NCI-H2196 (cell line): ENCODE data around the gene HOXB8.
A peak's percentile ranks its signal among the peaks of the same experiment; 100 is the strongest.

Experiments
- DNase-seq: peaks from one replicate; lab custom pipeline; 2025; ENCODE audit not compliant: unreplicated experiment; lab: John Stamatoyannopoulos, UW

Gene HOXB8

DNA sequence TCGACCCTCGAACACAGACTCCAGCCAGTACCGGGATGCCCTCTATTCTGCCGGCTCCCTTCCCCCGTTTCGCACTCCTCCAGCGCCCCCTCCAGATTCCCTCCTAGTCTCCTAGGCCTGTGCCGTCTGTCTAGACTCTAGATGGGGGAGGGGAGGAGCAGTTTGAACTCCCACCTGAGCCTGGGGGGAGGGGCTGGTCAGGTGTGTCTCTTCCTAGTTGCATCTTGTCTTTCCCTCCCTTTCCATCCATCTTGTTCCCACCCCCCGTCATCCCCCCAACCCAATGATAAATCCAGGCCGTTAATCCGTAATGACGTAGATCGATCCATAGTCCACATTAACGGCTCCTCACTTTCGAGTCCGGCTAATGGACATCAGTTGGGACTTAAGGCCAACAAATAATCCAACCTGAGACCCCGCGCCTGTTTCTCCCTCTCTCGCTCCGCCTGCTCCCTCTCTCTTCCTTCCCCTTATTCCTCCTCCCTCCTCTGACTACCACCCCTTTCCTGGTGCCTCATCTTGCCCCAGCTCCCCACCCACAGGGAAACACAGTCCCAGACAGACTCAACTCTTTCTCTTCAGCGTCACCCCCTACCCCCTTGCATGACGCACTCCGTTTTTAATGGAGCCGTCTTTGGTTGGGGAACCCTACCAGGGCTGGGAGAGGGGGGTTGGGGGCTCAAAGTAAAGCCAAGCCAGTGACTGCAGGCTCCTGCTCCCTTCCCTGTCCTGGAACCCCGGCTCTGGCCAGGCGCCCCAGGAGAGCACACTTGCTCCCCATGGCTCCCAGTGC lies 18.2 kb downstream of the HOXB8 start:
- peak; percentile 40 for DNase-seq

DNA sequence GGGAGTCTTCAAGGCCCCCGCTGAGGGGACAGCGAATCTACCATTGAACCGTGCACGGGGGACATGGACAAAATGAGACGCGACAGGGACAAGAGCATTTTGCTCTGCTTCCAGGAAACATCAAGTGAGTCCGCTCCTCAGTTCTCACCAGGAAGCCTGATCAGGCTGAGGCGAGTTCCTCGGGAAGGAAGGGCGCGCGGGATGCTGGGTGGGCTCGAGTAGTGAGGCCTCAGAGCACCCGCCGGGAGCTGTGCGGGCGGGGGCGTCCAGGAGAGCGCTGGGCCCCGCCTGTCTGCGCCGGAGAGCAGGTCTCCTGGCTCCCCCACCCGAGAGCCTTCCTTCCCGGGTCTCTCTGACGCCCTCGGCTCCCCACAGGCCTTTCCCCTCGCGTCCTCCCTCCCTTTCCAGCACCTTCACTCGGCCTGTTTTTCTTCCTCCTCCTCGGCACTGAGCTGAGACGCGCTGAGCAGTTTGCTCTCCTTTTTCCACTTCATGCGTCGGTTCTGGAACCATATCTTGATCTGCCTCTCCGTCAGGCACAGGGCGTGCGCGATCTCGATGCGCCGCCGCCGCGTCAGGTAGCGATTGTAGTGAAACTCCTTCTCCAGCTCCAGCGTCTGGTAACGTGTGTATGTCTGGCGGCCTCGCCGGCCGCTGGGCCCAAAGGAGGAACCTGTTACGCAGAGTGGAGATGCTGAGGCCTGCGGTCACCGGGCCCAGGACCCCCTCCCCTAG lies 18.9 kb downstream of the HOXB8 start:
- peak; percentile 40 for DNase-seq

DNA sequence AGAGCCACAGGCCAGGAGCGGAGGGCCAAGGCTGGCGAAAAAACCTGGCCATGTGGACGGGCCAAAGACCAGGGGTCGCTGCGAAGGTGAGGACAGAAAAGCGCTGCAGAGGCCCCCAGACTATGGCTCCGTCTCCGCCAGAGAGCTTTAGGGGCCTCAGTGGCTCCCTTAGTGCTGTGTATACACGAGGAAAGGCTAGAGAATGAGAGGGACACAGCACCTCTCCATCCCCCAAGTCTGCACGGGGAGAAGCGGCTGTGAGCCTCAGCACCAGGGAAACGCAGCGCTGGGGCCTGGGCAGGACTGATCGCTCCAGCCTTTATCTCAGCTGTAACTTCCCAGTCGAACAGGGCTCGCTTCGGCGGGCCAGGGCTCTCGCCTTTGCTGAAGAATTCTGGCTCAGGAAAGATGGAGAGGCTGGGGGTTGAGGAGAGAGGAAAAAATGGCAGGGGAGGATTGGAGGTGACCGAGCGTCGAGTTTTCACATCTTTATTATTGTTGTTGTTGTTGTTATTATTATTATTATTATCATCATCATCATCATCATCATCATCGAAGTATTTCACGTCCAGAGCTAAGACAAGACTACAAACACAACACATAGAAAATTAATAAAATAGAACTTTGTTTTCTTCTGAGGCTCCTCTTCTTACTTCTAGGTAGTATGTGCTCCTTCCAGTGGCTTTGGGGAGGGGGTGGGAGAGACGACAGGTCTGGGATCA lies 19.7 kb downstream of the HOXB8 start:
- DNase-seq = no peak

DNA sequence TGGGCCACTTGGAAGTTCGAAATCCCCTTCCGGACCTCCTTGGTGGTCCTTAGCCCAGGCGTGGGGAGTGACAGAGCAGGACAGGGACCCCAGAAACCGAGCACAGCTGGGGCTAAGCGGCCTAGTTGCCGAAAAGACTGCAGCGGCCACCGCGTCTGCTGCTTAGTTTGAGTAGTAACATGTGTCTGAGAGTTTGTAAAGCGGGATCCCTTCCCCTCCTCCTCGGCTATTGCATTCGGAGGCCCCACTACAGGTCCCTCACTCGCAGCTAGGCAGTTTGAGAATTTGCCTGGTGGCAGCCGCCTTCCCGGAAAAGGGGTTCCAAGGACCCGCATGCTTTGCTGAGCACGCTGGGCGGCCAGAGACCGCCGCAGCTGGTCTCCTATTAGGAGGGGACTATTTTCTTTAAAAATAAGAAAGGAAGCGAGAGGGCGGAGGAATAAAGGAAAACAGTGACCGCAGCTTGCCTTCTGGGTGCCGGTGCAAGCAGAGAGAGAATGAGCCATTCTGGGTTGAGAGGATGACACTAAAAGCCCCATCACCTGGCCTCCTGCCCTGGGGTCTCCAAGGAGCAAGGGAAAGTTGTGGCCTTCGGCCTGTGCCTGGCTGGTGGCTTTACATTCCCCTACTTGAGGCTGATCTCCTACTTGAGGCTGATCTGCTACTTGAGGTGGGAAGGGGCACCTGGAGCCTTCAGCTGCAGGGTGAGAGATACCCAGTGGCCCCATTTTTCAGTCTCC lies 20.4 kb downstream of the HOXB8 start:
- no peak for DNase-seq

DNA sequence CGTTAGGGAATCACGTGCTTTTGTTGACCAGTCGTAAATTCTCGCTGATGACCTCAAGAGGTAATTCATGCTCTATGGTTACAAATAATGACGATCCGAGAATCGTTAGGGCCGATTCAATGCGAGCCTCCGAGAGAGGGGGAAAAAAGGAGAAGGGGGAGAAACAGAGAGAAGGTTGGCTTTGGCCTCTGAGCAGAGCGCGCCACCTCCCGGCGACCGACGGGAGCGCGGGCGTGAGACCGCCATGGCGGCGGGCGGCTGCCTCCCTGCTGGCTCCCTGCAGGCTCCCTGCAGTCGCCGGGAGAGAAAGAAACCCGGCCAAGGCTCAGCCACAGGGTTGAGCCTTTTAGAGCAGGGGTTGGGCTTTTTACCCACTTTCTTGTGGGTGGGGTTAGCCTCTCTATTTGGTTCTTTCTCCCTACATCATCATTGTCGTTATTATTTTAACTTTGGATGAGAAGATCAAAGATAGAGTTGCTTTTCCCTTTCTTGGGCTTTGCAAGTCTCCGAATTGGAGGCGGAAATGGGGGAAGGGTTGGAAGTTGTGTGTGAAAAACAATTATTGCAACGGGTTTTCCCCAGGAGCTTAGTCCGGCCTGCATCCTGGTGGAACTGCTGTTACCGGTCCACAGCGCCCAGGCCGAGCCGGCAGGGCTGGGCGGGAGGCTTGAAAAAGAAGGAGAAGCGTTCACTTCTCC lies 21.1 kb downstream of the HOXB8 start:
- DNase-seq = peak; percentile 97

DNA sequence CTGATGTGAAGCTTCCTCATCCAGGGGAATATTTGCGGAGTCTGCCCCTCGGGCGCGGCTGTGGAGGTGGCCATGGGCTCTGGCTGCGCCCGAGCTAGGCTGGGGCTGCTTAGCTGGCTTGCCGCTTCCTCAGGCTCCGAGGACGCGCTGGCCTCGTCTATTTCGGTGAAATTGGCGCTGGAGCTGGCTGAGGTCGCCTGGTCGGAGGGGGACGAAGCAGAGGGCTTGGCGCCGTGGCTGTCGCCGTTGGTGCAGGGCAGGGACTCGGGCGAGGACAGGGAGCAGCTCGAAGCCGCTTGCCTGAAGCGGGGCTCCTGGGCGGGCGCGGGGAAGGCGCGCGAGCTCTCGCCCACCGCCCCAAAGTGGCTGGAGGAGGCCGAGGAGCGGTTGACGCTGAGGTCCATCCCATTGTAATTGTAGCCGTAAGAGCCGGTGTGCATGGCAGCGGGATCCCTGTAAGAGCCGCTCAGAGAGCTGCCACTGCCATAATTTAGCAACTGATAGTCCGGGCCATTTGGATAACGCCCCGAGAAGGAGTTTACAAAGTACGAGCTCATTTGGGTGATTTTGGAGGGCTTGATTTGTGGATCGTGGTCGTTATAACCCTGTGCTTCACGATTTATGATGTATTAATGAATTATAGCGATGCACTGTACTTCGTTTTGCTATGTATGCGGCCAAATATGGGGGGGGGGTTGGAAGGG lies 21.8 kb downstream of the HOXB8 start, which contains the start of gene HOXB5:
HOXB5 (minus strand) TSS at position 654 of the 704 bp plus-strand sequence; CDS start at position 557, 97 bp downstream.
- DNase-seq = peak; percentile 53

DNA sequence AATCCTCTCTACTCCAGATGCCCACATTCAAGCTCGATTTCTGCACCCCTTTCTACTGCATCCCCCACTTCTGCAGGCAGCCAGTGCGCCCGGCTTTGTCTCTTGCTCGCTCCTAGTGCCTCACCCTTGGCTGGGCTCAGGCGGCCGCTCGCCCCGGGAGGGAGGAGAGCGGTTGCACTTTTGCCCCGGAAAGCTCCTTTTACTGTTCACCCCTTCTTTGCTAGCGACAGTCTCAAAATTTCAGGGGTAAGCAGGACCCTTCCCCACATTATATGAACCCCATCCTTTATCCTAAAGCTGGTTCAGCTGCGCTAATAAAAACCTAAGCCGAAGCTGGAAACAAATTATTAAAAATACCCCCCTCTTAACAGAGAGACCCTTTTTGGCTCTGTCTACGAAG lies 22.5 kb downstream of the HOXB8 start:
- no peak for DNase-seq

DNA sequence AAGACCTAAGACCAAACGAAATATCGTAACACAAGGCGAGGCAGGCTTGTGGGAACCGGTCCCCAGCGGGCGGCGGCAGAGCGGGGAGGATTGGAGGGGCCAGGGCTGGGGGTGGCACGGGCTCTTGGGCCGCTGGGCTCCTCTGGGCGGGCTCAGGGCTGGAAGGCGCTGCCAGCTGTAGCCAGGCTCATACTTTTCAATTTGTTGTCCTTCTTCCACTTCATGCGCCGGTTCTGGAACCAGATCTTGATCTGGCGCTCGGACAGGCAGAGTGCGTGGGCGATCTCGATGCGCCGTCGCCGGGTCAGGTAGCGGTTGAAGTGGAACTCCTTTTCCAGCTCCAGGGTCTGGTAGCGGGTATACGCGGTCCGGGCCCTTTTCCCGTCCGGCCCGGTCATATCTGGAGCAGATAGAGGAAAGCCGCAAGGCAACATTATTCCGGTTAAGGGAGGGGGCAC lies 23.0 kb downstream of the HOXB8 start:
- peak; percentile 28 for DNase-seq

DNA sequence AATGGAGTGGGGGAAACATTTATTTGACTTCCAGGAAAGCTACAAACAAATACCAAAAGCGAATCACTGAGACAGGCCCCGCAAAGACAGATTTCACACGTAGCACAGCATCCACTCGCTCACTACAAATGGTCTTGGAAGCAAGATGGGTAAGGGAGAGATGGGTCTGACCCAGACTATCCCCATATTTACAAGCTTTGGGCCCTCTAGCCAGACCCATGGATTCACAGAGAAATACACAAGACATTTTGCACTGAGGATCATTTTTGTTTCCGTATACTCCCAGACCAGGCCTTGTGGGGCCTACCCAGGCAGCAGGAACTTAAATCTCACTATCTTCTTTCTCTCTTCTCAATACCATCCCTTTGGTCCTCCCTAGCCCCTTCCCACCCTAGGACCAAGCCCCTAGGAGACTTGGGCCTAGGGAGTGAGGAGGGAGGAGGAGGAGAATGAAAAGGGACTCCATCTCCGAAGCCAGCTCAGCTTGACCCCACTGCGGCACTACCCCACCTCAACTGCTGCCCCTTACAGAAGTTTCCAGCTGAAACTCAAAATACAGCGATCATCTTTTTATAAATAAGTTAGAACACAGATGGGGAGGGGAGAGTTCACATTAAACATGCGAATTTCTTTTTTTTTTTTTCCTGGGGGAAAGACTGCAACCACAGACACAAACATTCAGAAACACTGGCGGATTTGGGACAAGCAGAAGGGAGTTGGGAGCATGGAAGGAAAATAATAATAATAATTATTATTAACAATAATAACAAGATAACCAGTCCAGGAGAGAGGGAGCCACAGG lies 23.6 kb downstream of the HOXB8 start:
- no peak for DNase-seq

DNA sequence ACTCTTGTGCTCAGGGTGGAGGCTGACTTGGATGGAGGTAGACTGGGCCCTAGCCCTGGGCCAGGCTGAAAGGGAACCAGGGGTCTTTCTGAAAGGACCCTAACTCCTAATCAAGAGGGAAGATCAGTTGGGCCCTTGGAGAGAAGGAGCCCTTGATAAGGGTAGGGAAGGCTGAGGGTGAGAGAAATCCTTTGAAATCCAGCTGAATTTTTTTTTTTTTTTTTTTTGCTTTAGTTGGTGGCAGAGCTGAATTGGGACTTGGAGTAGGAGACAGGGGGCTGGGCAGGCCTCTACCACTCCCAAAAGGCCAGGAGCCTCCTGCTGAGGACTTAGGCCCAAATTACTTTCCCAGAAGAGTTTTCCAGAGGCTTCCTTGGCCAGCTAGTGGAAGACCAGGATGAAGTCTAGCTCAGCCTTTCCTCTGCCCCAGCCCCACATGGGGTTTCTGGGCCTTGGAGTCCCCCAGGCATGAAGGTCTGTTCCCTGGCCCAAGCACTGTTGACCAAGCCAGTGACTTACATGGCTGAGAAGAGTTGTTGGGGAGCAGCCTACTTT lies 24.4 kb downstream of the HOXB8 start:
- no peak for DNase-seq

DNA sequence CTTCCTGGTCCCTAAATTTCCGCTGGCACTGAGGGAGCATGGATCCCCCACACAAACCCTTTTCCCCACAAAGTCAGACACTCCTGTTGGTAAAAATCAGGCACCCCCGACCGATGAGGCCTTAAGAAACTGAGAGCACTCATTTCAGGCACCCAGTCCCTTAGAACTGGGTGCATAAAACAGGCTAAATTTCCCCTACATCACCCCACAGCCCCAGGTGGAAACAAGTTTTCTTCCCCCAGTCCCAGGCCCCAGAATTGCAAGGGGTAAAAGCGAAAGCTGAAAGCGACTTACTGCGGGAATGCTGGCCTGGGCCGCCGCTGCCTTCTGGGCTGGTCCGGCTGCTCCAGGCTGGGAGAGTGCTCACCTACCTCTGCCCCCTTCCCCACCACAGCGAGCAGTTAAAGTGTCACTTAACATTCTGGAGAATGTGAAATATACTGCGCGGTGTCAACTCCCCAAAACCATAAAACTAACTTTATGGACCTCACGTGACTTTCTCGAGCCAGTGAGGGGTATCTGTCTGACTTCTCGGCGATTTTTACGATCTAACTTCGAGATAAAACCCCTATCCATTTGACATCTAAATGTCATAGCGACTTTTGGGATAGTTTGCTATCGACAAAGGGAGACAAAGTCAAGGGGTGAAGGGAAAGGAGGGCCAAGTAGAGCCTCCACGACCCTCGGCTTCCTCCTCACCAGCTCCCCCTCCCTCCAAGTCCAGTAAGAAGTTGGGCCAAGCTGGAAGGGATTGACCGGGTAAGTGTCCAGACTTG lies 25.1 kb downstream of the HOXB8 start, which contains the start of gene HOXB3:
HOXB3 (minus strand) TSS at position 411 of the 776 bp plus-strand sequence. CDS start 37,767 bp downstream, outside the sequence.
- peak; percentile 31 for DNase-seq

DNA sequence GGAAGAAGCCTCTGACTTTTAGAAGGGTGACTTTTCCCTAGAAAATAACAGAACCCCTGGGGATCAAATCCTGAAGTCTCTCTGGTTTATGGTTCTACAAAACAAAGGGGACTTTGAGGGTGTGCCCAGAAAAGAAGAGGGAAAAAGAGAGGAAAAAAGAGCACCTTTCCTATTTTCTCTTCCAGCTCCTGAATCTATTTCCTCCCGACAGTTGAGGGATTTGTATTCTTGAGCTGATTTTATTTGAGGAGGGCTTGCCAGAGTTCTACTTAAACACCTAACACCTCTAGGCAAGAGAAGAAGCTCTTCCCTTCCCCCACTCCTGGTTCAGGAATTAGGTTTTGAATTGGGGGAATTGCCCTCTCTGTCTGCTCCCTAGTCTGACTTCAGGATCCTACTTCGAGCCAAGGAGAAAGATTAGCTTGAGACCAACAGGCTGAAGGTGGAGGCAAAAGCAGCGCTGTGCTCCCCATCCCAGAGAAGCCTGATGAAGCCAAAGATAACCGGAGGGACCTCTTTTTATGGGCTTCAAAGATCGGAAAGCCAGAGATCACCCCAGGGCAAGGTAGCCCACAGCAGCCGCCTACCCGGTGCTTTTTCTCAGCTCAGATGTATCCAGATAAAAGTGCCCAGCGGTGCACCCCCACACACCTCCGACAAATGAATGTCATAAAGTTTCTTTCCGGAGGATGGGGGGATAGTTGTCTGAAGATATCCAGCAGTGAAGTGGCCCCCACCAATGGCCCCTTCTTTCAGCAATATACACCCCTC lies 25.8 kb downstream of the HOXB8 start:
- peak; percentile 46 for DNase-seq

DNA sequence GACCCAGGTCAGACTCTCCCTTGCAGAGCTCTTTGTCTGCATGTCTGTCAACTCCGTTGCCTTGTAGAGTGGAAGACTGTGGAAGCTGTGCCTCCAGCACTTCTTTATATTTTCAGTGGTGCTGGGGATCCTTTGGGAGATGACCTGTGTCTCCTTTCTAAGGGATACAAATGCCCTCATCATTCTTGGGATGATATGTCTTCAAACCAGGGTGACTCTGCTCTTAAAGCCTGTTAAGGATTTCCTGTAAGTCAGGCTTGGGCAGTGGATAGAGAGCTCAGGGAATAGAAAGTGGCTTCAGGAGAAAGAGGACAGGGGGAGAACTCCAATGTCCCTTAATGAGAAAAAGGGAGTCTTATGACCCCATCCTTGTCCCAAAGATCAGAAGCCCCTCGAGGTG lies 26.6 kb downstream of the HOXB8 start:
- no peak for DNase-seq

DNA sequence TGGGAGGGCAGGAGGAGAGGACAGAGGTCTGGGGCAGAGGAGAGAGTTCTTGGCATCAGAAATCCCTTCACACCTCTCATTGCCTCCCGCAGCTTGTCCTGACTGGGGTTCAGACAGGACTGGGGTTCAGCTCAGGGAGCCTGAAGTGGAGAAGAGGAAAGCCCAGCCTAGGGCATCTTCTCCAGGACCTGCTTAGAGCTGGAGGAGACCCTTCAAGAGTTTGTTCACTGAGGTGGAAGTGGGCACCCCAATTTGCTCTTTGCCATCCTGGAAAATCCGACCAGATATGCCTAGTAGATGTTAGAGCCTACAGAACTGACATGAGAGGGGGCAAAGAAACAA lies 27.0 kb downstream of the HOXB8 start:
- DNase-seq = no peak

DNA sequence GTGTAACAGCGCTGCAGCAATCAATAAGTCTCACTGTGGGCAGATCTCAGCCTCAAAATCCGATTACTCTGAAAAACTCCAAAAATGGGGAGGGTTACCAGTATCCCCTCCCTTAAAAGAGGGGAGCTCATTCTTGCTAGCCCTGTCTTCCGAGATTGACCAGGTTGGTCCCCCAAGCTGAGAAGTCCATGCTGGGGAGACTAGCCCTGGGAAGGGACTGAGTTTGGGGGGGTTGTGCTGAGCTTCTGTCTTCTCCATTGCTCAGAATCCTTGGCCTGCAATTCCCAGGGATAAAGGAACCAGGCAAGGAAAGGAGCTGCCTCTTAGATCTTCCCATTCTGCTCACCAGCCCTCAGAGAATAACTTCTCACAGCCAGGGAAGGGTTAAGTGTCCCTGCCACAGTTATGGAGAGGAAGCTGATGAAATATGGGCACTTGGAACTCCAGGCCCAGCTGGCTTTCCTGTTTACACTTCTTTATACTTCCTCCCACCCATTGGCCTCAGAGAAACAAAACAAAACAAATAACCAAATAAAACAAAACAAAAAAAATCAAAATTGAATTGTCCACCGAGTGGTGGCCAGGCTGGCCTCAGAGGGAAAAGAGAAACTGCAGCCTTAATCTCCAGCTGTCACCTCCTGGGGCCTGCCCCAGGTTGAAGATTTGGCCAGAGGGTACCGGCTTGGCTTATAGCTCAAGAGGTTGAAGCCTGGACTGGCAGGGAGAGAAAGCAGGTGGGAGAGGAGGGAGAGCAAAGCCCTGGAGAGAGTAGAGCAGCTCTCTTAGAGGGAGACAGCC lies 27.6 kb downstream of the HOXB8 start:
- peak; percentile 82 for DNase-seq
